Measurements from ENCODE around the gene LAPTM5.

DNA sequence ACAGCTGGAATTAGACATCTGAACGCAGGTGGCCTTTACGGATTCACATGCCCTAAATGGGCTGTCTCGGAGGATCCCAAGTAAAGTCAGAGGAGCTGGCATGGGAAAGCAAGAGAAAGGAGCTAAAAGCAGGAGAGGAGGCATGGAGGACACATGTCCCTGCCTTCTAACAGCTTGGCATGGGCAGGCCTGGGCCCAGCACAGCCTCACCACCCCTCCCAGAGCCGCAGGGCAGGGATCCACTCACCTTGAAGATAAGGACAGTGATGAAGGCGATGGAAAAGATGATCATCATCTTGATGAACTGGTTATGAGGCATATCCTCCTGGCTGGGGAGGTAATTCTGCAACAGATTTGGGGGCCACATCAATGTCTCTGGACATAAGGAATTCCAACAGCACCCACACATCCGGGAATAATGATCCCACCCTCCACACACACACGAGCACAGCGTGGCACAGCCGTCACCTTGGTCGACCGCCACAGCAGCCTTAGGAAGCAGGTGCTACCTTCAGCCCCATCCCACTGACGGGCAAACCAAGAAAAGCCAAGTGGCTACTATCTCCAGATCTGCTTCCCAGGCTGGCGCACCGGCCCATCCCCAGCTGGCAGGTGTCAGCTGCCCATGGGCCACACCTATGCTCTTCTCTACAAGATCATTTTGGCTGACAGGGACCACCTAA, 20.1 kb downstream of the LAPTM5 start:
- TF ChIP-seq POLR2A (IDR thresholded peaks at IDR 0.05), result no peak
- TF ChIP-seq, protein P1, sequence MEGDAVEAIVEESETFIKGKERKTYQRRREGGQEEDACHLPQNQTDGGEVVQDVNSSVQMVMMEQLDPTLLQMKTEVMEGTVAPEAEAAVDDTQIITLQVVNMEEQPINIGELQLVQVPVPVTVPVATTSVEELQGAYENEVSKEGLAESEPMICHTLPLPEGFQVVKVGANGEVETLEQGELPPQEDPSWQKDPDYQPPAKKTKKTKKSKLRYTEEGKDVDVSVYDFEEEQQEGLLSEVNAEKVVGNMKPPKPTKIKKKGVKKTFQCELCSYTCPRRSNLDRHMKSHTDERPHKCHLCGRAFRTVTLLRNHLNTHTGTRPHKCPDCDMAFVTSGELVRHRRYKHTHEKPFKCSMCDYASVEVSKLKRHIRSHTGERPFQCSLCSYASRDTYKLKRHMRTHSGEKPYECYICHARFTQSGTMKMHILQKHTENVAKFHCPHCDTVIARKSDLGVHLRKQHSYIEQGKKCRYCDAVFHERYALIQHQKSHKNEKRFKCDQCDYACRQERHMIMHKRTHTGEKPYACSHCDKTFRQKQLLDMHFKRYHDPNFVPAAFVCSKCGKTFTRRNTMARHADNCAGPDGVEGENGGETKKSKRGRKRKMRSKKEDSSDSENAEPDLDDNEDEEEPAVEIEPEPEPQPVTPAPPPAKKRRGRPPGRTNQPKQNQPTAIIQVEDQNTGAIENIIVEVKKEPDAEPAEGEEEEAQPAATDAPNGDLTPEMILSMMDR (IDR thresholded peaks at IDR 0.05), result no peak
